Stomach (tissue), 9 donors: ENCODE data around the gene SLC25A42. TPM values are rescaled to one million over a fixed set of nuclear protein-coding genes. Genes with fewer than 3 reads are reported as not detected.

Source experiments
- DNase-seq, 2 donors: peaks; one replicate each; pipeline versions ENCODE4 v3.0.0 to v3.0.0-alpha.2; 2013 to 2019
- H3K27ac ChIP-seq, 5 donors: fragments of 200-600 bp in 4 of 5; sonication (generic) in 4 of 5; one replicate each; pipeline ENCODE4 v1.5.1; 2013 to 2019; ENCODE audit warnings: mild to moderate bottlenecking in 1 of 5, moderate library complexity in 1 of 5
- H3K27me3 ChIP-seq, 3 donors: fragments of 200-600 bp; sonication (generic); one replicate each; pipeline ENCODE4 v1.5.1; 2017 to 2019; ENCODE audit warnings: mixed run types in 1 of 3
- H3K36me3 ChIP-seq, 4 donors: fragments of 200-600 bp; sonication (generic); 1 replicate in 3 of 4; 2 replicates in 1 of 4; pipeline ENCODE4 v1.5.1; 2016 to 2019
- H3K4me1 ChIP-seq, 4 donors: fragments of 200-600 bp; sonication (generic); one replicate each; pipeline ENCODE4 v1.5.1; 2016 to 2019
- H3K4me3 ChIP-seq, 4 donors: fragments of 200-600 bp; sonication (generic) in 3 of 4; one replicate each; pipeline ENCODE4 v1.5.1; 2016 to 2019; ENCODE audit warnings: mild to moderate bottlenecking in 1 of 4
- H3K9me3 ChIP-seq, 4 donors: fragments of 200-600 bp; sonication (generic); one replicate each; pipeline ENCODE4 v1.5.1; 2016 to 2019
- CTCF ChIP-seq, 7 experiments: fragments of 450-650 bp in 4 of 7; fragments of 200-600 bp in 3 of 7; sonication (generic) in 3 of 7; IDR thresholded peaks; one replicate each; pipeline ENCODE4 v1.5.1; 2016 to 2019; ENCODE audit warnings: antibody characterized with exemption in 7 of 7, control low read depth in 2 of 7, mild to moderate bottlenecking in 1 of 7
- EP300 ChIP-seq: sonication (generic); formaldehyde crosslinking; IDR thresholded peaks from one replicate; pipeline ENCODE4 v1.6.1; 2017; ENCODE audit warnings: antibody characterized with exemption
- POLR2A ChIP-seq, 4 donors: fragments of 450-650 bp; IDR thresholded peaks; one replicate each; pipeline ENCODE4 v1.6.1; 2016; ENCODE audit warnings: antibody characterized with exemption in 4 of 4, control low read depth in 2 of 4, mild to moderate bottlenecking in 1 of 4, moderate library complexity in 1 of 4
- POLR2AphosphoS5 ChIP-seq, 3 donors: sonication (generic); formaldehyde crosslinking; IDR thresholded peaks; one replicate each; pipeline ENCODE4 v1.6.1; 2016; ENCODE audit warnings: antibody characterized with exemption in 3 of 3
- WGBS, 5 donors: extraction: QIAGEN DNeasy Blood & Tissue Kit in 3 of 5; methylation state at CpG; one replicate each; pipeline versions ENCODE4 v1.1.5 to v1.1.7; 2013 to 2018; 5-methylcytosine and 5-hydroxymethylcytosine counted together
- intact Hi-C: fragments of 100-400 bp; cut with DNase I; formaldehyde crosslinking; loops from one replicate; pipeline ENCODE4 v1.15.1; 2023; ENCODE audit warnings: low total_unique reads
- polyA plus RNA-seq, 3 donors: library from polyadenylated mRNA; stranded (reverse); fragments of 200-250 nt; gene quantifications; one replicate each; pipeline ENCODE4 v1.2.3, GENCODE V29; 2013
- total RNA-seq, 5 donors: library from RNA; depleted of rRNA; stranded (reverse); fragments of >200 nt; gene quantifications; one replicate each; pipeline versions ENCODE4 v1.1.0 to v1.2.3, GENCODE V29; 2014 to 2016
- donor health status: healthy with polysubstance abuse.
- donor health status: Bipolar disorder and iron deficiency.
- donor health status: healthy.

SLC25A42 gene
- total and polyA plus RNA-seq, 8 donors = 3.7 to 54.8 (median 6.7) TPM

GRCh38 chr19:19055701-19056100 is 8.1 kb upstream of the SLC25A42 start:
- no peaks in the 10 kb centered on the region for H3K9me3 ChIP-seq
- H3K27ac ChIP-seq = no peak overlapping the region
- H3K27me3 ChIP-seq = no peaks in the 10 kb centered on the region
- intact Hi-C loops = loop anchor here (10.0 kb wide), 1 partner anchor 79 kb away; the partner anchor contains the start of gene TMEM161A
- H3K4me3 ChIP-seq = no peak overlapping the region
- DNase-seq = no peak
- TF ChIP-seq POLR2A (IDR thresholded peaks at IDR 0.05) (no peak), EP300 (no peak), CTCF (IDR thresholded peaks at IDR 0.05) (no peak), POLR2AphosphoS5 (IDR thresholded peaks at IDR 0.05) (no peak)
- H3K4me1 ChIP-seq = no peaks in the 10 kb centered on the region
- peaks cover 38 to 89% (median 79%) of the 10 kb centered on the region in 4 donors for H3K36me3 ChIP-seq
- WGBS, 5 donors = 94 to 96% (median 95%) methylated on average over 13 of the region's 13 CpGs

DNA sequence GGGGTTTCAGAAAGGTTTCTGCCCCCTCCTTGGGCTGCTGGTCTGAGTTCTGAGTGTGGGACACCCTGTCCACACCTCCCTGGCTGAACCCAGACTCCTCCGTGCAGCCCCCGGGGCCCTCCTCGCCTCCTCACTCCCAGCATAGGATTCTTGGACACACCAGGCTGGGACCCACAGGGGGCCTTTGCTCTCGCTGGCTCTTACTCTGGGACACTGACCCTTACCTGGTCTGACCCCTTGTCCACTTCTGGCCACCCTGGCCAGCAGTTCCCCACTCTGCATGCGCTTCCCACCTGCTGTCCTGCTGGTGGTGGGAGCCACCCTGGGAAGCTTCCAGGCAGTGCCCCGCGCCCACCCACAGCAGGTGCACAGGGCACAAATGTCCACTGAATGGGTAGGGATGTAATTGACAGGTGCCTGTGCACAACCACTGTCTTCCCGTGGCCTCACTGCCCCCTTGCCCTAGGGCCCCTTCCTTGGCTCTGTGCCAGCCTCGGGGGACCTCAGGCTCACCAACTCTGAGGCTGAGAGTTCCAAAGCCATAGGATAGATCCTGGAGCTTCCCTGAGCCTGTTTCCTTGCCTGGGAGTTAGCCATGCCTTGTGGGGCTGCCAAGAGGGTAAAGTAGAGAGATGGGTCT is 7.0 kb upstream of the SLC25A42 start:
- Histone ChIP-seq H3K4me1 (peaks cover 0 to 9% (median 7%) of the 10 kb centered on the region in 4 donors), H3K4me3 (no peak overlapping the region), H3K36me3 (peaks cover 35 to 81% (median 70%) of the 10 kb centered on the region in 4 donors), H3K9me3 (no peaks in the 10 kb centered on the region), H3K27me3 (no peaks in the 10 kb centered on the region), H3K27ac (no peak overlapping the region)
- intact Hi-C loops = loop anchor here (10.0 kb wide), 1 partner anchor 78 kb away; the partner anchor contains the start of gene TMEM161A
- TF ChIP-seq POLR2A (IDR thresholded peaks at IDR 0.05) = no peak
- TF ChIP-seq POLR2AphosphoS5 (IDR thresholded peaks at IDR 0.05) = no peak
- TF ChIP-seq EP300 = no peak
- TF ChIP-seq CTCF (IDR thresholded peaks at IDR 0.05) = no peak
- DNase-seq = no peak
- 76 to 83% (median 79%) methylated on average over 9 of the region's 9 CpGs for WGBS, 5 donors

- intact Hi-C loops = loop anchor here (10.0 kb wide), 1 partner anchor 77 kb away; the partner anchor contains the start of gene TMEM161A
- peaks cover 29 to 75% (median 64%) of the 10 kb centered on the region in 4 donors for H3K36me3 ChIP-seq
These were observed 6.5 kb upstream of the SLC25A42 start for GRCh38 chr19:19057317-19057716.

GRCh38 chr19:19057720-19058119 is 6.1 kb upstream of the SLC25A42 start:
- Histone ChIP-seq H3K27ac (no peak overlapping the region), H3K4me3 (no peak overlapping the region), H3K4me1 (peaks cover 1 to 18% (median 11%) of the 10 kb centered on the region in 4 donors), H3K27me3 (no peaks in the 10 kb centered on the region), H3K36me3 (peaks cover 25 to 71% (median 60%) of the 10 kb centered on the region in 4 donors), H3K9me3 (no peaks in the 10 kb centered on the region)
- DNase-seq = no peak
- TF ChIP-seq POLR2AphosphoS5 (IDR thresholded peaks at IDR 0.05) = no peak
- TF ChIP-seq POLR2A (IDR thresholded peaks at IDR 0.05) = no peak
- no peak for TF ChIP-seq EP300
- TF ChIP-seq CTCF (IDR thresholded peaks at IDR 0.05) = no peak
- intact Hi-C loops = loop anchor here (10.0 kb wide), 1 partner anchor 77 kb away; the partner anchor contains the start of gene TMEM161A
- 68 to 86% (median 83%) methylated on average over 5 to 7 of the region's 7 CpGs for WGBS, 5 donors

More at GRCh38 chr19:19057317-19057716, 6.5 kb upstream of the SLC25A42 start:
- 88 to 94% (median 92%) methylated on average over 9 to 13 of the region's 13 CpGs for WGBS, 5 donors
- Histone ChIP-seq H3K9me3 (no peaks in the 10 kb centered on the region), H3K27me3 (no peaks in the 10 kb centered on the region), H3K27ac (no peak overlapping the region), H3K4me1 (peaks cover 0 to 14% (median 9%) of the 10 kb centered on the region in 4 donors), H3K4me3 (no peak overlapping the region)
- DNase-seq = no peak
- TF ChIP-seq EP300 (no peak), CTCF (IDR thresholded peaks at IDR 0.05) (no peak), POLR2A (IDR thresholded peaks at IDR 0.05) (no peak), POLR2AphosphoS5 (IDR thresholded peaks at IDR 0.05) (no peak)
